ENCODE measurements around the gene AP5S1. TPM values are rescaled to one million over a fixed set of nuclear protein-coding genes. Genes with fewer than 3 reads are reported as not detected.
A peak's percentile ranks its signal among the peaks of the same experiment; 100 is the strongest.

AP5S1 gene
- total and polyA plus RNA-seq, 2 of the 13 experiments (the other 11 are each of a cell fraction or from before 2014, with no cell fraction given): 7.9 to 23.2 TPM

DNA sequence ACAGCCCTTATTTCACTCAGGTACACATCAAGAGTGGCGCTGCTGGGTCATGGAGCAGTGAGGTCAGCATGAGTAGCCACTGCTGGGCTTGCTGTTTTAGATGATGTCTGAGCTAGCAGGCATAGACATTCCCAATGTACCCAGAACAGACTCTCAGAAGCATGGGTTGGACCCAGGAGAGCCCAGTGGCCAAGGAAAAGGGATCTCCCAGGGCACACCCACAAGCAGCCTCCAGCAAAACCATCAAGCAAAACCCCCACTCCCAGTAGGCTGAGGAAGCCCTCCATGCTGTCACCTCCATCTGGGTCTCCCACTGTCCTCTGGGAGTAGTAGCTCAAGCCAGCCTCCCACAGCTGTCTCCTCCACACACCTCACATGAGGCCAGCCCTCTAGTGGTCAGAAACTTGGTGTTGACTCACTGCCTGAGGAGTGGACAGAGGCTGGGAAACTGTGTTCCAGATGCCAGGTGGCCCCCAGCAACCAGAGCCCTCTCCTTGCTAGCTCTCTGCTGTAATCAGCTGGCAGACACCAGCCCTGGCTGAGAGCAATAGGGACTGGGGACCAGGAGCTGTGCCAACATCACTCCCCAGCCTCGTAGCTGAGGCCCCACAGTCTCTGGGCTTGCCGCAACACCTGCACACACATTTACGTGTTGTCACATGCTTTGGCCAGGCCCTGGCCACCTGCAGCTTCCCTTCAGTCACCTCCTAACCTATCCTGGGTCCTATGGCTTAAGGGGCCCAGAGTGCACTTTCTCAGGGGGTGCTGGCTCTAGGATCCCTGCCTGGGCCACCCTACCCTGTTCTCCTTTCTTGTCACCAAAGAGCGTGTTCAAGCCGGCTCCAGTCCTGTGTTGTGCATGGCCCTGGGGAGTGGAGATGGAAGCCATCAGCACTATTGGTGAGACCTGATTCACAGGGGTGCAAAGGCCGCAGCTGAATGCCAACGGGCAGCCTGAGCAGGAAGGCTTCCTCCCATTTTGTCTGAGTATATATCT is 1.9 kb upstream of the AP5S1 start:
- H2AFZ ChIP-seq (ENCODE audit: low read length): peak overlapping the region; percentile 70
- H3K27me3 ChIP-seq (ENCODE audit: control insufficient read depth in 1 of 2, insufficient read depth in 2 of 2, low read length in 2 of 2): peaks cover 3 to 10% of the 10 kb centered on the region in 2 experiments; a peak in 3 of 5 replicates
- no peaks in the 10 kb centered on the region for H4K20me1 ChIP-seq (ENCODE audit: insufficient read depth, low read length)
- H3K79me2 ChIP-seq (ENCODE audit: insufficient read depth, low read length): peaks cover 12% of the 10 kb centered on the region
- intact Hi-C loops (cut with micrococcal nuclease; ENCODE audit: unreplicated experiment): loop anchor here (1.0 to 2.0 kb wide), 2 partner anchors 31 to 66 kb away; no protein-coding TSS in a partner anchor
- ATAC-seq (peak; percentile 89), FAIRE-seq (peak; percentile 92), DNase-seq (ENCODE audit: low spot score) (peak; percentile 95)
- no TSS peak for BruUV-seq (replicated peaks)
- H3K4me1 ChIP-seq (ENCODE audit: insufficient read depth, low read length): peaks cover 37% of the 10 kb centered on the region
- peaks cover 3 to 10% of the 10 kb centered on the region in 2 experiments for H3K36me3 ChIP-seq (replicated peaks in 1 of 2; ENCODE audit: control insufficient read depth in 1 of 2, insufficient read depth in 2 of 2, low read length in 2 of 2)
- H3K9ac ChIP-seq (ENCODE audit: insufficient read depth, low read depth, low read length): peak overlapping the region; percentile 55
- H3K4me2 ChIP-seq (ENCODE audit: low read depth, low read length): peak overlapping the region; percentile 87
- no peaks in the 10 kb centered on the region for H3K9me3 ChIP-seq (ENCODE audit: low read length)
- ChIA-PET CTCF (ENCODE audit: low intra/inter-chr PET ratio, low total read pairs) (interaction anchor here (0.7 to 4.6 kb wide), 6 partner anchors 23 to 69 kb away, joined by 3 to 119 read pairs (median 6); partner anchors contain the start of genes CDC25B, CENPB and SPEF1), POLR2A (interaction anchor here (0.6 to 4.8 kb wide), 20 partner anchors 9 to 1151 kb away, joined by 3 to 134 read pairs (median 4); partner anchors contain the start of genes ADISSP, CDC25B, CENPB and MAVS)
- WGBS (ENCODE audit: low lambda C conversion rate): 43% methylated on average over 8 of the region's 8 CpGs
- H3K4me3 ChIP-seq (replicated peaks in 1 of 3; ENCODE audit: insufficient read depth in 1 of 3, low read depth in 2 of 3, low read length in 3 of 3): peak overlapping the region in 2 of 3 experiments; percentile 0 to 61; a peak in 4 of 6 replicates
- in situ Hi-C loops (cut with HindIII; ENCODE audit: extremely low pct_ligation_motif_present, low pct_unique_long_range_greater_than_20kb): loop anchor here (5.0 kb wide), 1 partner anchor 36 kb away; the partner anchor contains the start of gene SPEF1
- H3K27ac ChIP-seq (ENCODE audit: extremely low read length, insufficient read depth, low read length): peak overlapping the region; percentile 96
- TF ChIP-seq ZFP36L2 (CRISPR knock-in tag; IDR thresholded peaks at IDR 0.05) (no peak), ZNF766 (CRISPR knock-in tag; IDR thresholded peaks at IDR 0.05; ENCODE audit: borderline replicate concordance) (no peak; the same call in 1 of the 2 replicates), ZNF891 (CRISPR knock-in tag; IDR thresholded peaks at IDR 0.05) (peak; percentile 71; the same call in 1 of the 2 replicates), TEAD2 (CRISPR knock-in tag; IDR thresholded peaks at IDR 0.05) (0 out of 2 replicates have a peak, but pooled peaks have one; percentile 64), ZNF251 (CRISPR knock-in tag; IDR thresholded peaks at IDR 0.05) (no peak), DNMT3B (CRISPR knock-in tag; conservative IDR thresholded peaks at IDR 0.05) (no peak; the same call in 1 of the 2 replicates), SIN3B (IDR thresholded peaks at IDR 0.05; ENCODE audit: low read length) (no peak), SRSF9 (IDR thresholded peaks at IDR 0.05; ENCODE audit: borderline replicate concordance, insufficient read depth, low read depth, low read length, poor library complexity, severe bottlenecking) (no peak), ZNF773 (CRISPR knock-in tag; IDR thresholded peaks at IDR 0.05; ENCODE audit: borderline replicate concordance) (peak; percentile 42; the same call in 1 of the 2 replicates), XRCC5 (optimal IDR thresholded peaks at IDR 0.05; ENCODE audit: low read length) (peak; percentile 99), KAT8 (CRISPR knock-in tag; IDR thresholded peaks at IDR 0.05) (peak; percentile 90)
- TF ChIP-seq, protein P1, sequence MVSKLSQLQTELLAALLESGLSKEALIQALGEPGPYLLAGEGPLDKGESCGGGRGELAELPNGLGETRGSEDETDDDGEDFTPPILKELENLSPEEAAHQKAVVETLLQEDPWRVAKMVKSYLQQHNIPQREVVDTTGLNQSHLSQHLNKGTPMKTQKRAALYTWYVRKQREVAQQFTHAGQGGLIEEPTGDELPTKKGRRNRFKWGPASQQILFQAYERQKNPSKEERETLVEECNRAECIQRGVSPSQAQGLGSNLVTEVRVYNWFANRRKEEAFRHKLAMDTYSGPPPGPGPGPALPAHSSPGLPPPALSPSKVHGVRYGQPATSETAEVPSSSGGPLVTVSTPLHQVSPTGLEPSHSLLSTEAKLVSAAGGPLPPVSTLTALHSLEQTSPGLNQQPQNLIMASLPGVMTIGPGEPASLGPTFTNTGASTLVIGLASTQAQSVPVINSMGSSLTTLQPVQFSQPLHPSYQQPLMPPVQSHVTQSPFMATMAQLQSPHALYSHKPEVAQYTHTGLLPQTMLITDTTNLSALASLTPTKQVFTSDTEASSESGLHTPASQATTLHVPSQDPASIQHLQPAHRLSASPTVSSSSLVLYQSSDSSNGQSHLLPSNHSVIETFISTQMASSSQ (IDR thresholded peaks at IDR 0.05; ENCODE audit: low read depth): no peak
- TF ChIP-seq, protein P1 (CRISPR knock-in tag; IDR thresholded peaks at IDR 0.05; ENCODE audit: borderline replicate concordance): 0 out of 2 replicates have a peak, but pooled peaks have one; percentile 44
- TF ChIP-seq, protein P2, sequence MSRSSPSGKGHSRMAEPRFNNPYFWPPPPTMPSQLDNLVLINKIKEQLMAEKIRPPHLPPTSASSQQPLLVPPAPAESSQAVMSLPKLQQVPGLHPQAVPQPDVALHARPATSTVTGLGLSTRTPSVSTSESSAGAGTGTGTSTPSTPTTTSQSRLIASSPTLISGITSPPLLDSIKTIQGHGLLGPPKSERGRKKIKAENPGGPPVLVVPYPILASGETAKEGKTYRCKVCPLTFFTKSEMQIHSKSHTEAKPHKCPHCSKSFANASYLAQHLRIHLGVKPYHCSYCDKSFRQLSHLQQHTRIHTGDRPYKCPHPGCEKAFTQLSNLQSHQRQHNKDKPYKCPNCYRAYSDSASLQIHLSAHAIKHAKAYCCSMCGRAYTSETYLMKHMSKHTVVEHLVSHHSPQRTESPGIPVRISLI (CRISPR knock-in tag; IDR thresholded peaks at IDR 0.05; ENCODE audit: borderline replicate concordance): no peak; the same call in 1 of the 2 replicates
- TF ChIP-seq, protein P3, sequence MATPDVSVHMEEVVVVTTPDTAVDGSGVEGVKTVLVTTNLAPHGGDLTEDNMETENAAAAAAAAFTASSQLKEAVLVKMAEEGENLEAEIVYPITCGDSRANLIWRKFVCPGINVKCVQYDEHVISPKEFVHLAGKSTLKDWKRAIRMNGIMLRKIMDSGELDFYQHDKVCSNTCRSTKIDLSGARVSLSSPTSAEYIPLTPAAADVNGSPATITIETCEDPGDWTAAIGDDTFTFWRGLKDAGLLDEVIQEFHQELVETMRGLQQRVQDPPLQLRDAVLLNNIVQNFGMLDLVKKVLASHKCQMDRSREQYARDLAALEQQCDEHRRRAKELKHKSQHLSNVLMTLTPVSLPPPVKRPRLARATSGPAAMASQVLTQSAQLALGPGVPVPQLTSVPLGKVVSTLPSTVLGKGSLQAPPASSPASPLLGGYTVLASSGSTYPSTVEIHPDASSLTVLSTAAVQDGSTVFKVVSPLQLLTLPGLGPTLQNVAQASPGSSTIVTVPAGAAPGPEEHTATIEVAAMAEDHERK (CRISPR knock-in tag; IDR thresholded peaks at IDR 0.05; ENCODE audit: low read depth): 0 out of 2 replicates have a peak, but pooled peaks have one; percentile 6

Data from HepG2 (cell line).